Kidney (tissue), 14 donors: Measurements from ENCODE around the gene HPRT1. TPM values are rescaled to one million over a fixed set of nuclear protein-coding genes. Genes with fewer than 3 reads are reported as not detected.

Source experiments
- DNase-seq, 5 donors: peaks; one replicate each; pipeline ENCODE4 v3.0.0-alpha.2; 2013 to 2020
- FAIRE-seq: peaks from 2 replicates; lab custom pipeline; 2012; peaks lifted over from hg19 to GRCh38; lab: Jason Lieb, UNC
- H3K27ac ChIP-seq, 2 donors: one replicate each; pipeline ENCODE4 v1.7.0; 2013; ENCODE audit warnings: low read depth in 2 of 2, low read length in 2 of 2, inconsistent platforms in 1 of 2
- H3K27me3 ChIP-seq: one replicate; pipeline ENCODE4 v1.7.1; 2013; ENCODE audit warnings: low read length, inconsistent platforms; ENCODE audit not compliant: control insufficient read depth, insufficient read depth
- H3K36me3 ChIP-seq, 3 donors: one replicate each; pipeline versions ENCODE4 v1.7.0 to v1.7.1; 2013; ENCODE audit warnings: low read length in 3 of 3, control low read depth in 1 of 3, inconsistent platforms in 1 of 3; ENCODE audit not compliant: insufficient read depth in 3 of 3, control insufficient read depth in 2 of 3
- H3K4me1 ChIP-seq, 3 donors: one replicate each; pipeline versions ENCODE4 v1.7.0 to v1.7.1; 2013; ENCODE audit warnings: low read length in 3 of 3, inconsistent platforms in 1 of 3, low read depth in 1 of 3; ENCODE audit not compliant: control insufficient read depth in 2 of 3, insufficient read depth in 2 of 3
- H3K4me3 ChIP-seq, 3 donors: one replicate each; pipeline versions ENCODE4 v1.7.0 to v1.8.1; 2013; ENCODE audit warnings: low read length in 3 of 3, control low read depth in 1 of 3, inconsistent platforms in 1 of 3
- H3K9ac ChIP-seq, 3 donors: one replicate each; pipeline versions ENCODE4 v1.7.0 to v1.7.1; 2013; ENCODE audit warnings: low read length in 3 of 3, control low read depth in 1 of 3, inconsistent platforms in 1 of 3
- H3K9me3 ChIP-seq, 3 donors: one replicate each; pipeline versions ENCODE4 v1.7.0 to v1.7.1; 2013; ENCODE audit warnings: low read length in 3 of 3, control low read depth in 1 of 3, inconsistent platforms in 1 of 3; ENCODE audit not compliant: control insufficient read depth in 2 of 3, insufficient read depth in 1 of 3
- intact Hi-C: fragments of 100-400 bp; cut with DNase I; formaldehyde crosslinking; loops from one replicate; pipeline ENCODE4 v1.11.1; 2022
- polyA plus RNA-seq: library from polyadenylated mRNA; stranded (reverse); fragments of 350-450 nt; fragmentation: Illumina TruSeq; extraction: RNeasy Lipid Tissue Mini Kit (QIAGEN cat#74804); gene quantifications from one replicate; pipeline ENCODE4 v1.2.3, GENCODE V29; 2014; ENCODE audit warnings: low read depth, low replicate concordance; ENCODE audit not compliant: insufficient read depth
- total RNA-seq: library from RNA; stranded (reverse); fragmentation: NEBNext Ultra II Directional; extraction: Animal tissue kit (Norgen Biotek cat#: 25700); gene quantifications from one replicate; pipeline ENCODE4 v1.2.1, GENCODE V29; 2021
- TF ChIP-seq, protein P1 (sequence below): IDR thresholded peaks from 3 replicates; pipeline ENCODE4 v1.5.1; 2012; ENCODE audit warnings: mild to moderate bottlenecking, moderate library complexity, borderline replicate concordance; ENCODE audit not compliant: insufficient read depth; ENCODE audit errors: extremely low read depth
- donor health status: control.
- donor health status: control.
- donor health status: control.
- donor health status: control.
- donor health status: control.
- donor health status: DM: yes; HTN: yes; CAD: no.
- donor health status: Normal renal cell carcinoma (clear cell type).

HPRT1 gene
- total and polyA plus RNA-seq, 2 donors from 2014 or later = 57.8 to 75.0 TPM

GRCh38 chrX:134470013-134470412 lies 10.0 kb downstream of the HPRT1 start:
- no peak overlapping the region for H3K9ac ChIP-seq
- FAIRE-seq = no peak
- H3K36me3 ChIP-seq = no peaks in the 10 kb centered on the region
- H3K4me3 ChIP-seq = no peak overlapping the region
- intact Hi-C loops = no loop called here
- H3K9me3 ChIP-seq = no peaks in the 10 kb centered on the region
- no peak overlapping the region for H3K27ac ChIP-seq
- TF ChIP-seq, protein P1, sequence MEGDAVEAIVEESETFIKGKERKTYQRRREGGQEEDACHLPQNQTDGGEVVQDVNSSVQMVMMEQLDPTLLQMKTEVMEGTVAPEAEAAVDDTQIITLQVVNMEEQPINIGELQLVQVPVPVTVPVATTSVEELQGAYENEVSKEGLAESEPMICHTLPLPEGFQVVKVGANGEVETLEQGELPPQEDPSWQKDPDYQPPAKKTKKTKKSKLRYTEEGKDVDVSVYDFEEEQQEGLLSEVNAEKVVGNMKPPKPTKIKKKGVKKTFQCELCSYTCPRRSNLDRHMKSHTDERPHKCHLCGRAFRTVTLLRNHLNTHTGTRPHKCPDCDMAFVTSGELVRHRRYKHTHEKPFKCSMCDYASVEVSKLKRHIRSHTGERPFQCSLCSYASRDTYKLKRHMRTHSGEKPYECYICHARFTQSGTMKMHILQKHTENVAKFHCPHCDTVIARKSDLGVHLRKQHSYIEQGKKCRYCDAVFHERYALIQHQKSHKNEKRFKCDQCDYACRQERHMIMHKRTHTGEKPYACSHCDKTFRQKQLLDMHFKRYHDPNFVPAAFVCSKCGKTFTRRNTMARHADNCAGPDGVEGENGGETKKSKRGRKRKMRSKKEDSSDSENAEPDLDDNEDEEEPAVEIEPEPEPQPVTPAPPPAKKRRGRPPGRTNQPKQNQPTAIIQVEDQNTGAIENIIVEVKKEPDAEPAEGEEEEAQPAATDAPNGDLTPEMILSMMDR = no peak
- no peaks in the 10 kb centered on the region for H3K4me1 ChIP-seq
- DNase-seq = no peak
- no peaks in the 10 kb centered on the region for H3K27me3 ChIP-seq

GRCh38 chrX:134472041-134472440 lies 12.1 kb downstream of the HPRT1 start:
- intact Hi-C loops = no loop called here
- no peak for DNase-seq
- FAIRE-seq = no peak
- no peaks in the 10 kb centered on the region for H3K4me1 ChIP-seq
- H3K36me3 ChIP-seq = no peaks in the 10 kb centered on the region
- H3K27me3 ChIP-seq = no peaks in the 10 kb centered on the region
- H3K27ac ChIP-seq = no peak overlapping the region
- TF ChIP-seq, protein P1 = no peak
- no peaks in the 10 kb centered on the region for H3K9me3 ChIP-seq
- no peak overlapping the region for H3K9ac ChIP-seq
- no peak overlapping the region for H3K4me3 ChIP-seq

DNA sequence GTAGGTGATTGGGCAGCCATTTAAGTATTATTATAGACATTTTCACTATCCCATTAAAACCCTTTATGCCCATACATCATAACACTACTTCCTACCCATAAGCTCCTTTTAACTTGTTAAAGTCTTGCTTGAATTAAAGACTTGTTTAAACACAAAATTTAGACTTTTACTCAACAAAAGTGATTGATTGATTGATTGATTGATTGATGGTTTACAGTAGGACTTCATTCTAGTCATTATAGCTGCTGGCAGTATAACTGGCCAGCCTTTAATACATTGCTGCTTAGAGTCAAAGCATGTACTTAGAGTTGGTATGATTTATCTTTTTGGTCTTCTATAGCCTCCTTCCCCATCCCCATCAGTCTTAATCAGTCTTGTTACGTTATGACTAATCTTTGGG lies 16.3 kb downstream of the HPRT1 start:
- no peak for FAIRE-seq
- Histone ChIP-seq H3K9ac (no peak overlapping the region), H3K27me3 (no peaks in the 10 kb centered on the region), H3K4me1 (no peaks in the 10 kb centered on the region), H3K4me3 (no peak overlapping the region), H3K27ac (no peak overlapping the region), H3K36me3 (no peaks in the 10 kb centered on the region), H3K9me3 (no peaks in the 10 kb centered on the region)
- DNase-seq = no peak
- TF ChIP-seq, protein P1 = no peak
- intact Hi-C loops = no loop called here

GRCh38 chrX:134478374-134478773 lies 18.4 kb downstream of the HPRT1 start:
- Histone ChIP-seq H3K27ac (no peak overlapping the region), H3K4me3 (no peak overlapping the region), H3K36me3 (no peaks in the 10 kb centered on the region), H3K9me3 (no peaks in the 10 kb centered on the region), H3K27me3 (no peaks in the 10 kb centered on the region), H3K9ac (no peak overlapping the region), H3K4me1 (no peaks in the 10 kb centered on the region)
- no peak for FAIRE-seq
- intact Hi-C loops = no loop called here
- TF ChIP-seq, protein P1 = no peak
- DNase-seq = no peak
